OCI-LY1 (cell line): ENCODE measurements around the gene SYNGR1.

Experiments used
- EZH2 ChIP-seq: fragments of 200-600 bp; sonication (generic), shearing (Covaris generic); IDR thresholded peaks from 2 replicates; pipeline ENCODE4 v1.8.0; 2017; ENCODE audit warnings: borderline replicate concordance, mixed run types, mild to moderate bottlenecking, antibody characterized with exemption, low read length, moderate library complexity, mixed read lengths
- TF ChIP-seq, protein P1 (sequence below): fragments of 200-600 bp; sonication (generic), shearing (Covaris generic); IDR thresholded peaks from 2 replicates; pipeline ENCODE4 v1.5.1; 2017; ENCODE audit warnings: mild to moderate bottlenecking, antibody characterized with exemption, low read length, moderate library complexity, mixed read lengths

DNA sequence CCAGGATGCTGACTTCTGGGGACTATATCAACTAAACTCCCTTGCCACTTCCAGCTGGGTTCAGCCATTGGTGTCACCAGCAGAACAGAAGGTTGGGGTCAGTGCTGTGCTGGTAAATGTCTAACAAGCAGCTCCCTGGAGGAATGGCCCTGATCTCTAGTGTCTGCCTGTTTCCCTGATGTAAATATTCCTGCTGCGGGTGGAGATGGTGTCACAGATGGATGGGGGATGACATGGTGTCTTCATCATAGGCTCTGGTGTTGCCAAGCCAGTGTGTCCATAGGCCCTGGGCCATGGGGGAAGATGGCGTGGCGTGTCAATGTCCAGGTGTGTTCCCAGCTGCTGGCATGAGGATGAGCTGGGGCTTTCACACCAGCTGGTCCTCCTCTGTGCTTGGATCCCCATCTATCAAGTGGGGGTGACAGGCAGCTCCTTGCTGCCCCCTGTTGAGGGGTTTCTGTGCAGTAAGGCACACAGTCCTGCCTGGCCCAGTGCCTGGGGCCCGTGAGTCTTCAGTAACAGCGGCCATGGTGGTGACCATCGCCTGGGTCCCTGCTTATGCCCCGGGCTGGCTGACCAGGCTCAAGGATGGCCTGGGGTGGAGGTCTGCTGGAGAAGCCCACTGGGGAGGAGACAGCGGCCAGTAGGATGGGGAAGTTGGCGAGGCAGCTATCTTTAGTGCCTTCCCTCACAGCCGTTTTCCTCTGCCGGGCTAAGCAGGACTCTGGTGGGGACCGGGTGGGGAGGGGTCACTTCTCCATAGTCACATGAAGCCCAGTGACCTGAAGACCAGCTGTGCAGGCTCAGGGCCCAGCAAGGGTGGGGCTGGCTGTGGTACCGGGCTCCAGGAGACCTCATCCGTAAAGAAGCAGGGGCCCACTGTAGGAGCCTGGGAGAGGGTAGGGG lies 43.1 kb upstream of the SYNGR1 start:
- TF ChIP-seq, protein P1, sequence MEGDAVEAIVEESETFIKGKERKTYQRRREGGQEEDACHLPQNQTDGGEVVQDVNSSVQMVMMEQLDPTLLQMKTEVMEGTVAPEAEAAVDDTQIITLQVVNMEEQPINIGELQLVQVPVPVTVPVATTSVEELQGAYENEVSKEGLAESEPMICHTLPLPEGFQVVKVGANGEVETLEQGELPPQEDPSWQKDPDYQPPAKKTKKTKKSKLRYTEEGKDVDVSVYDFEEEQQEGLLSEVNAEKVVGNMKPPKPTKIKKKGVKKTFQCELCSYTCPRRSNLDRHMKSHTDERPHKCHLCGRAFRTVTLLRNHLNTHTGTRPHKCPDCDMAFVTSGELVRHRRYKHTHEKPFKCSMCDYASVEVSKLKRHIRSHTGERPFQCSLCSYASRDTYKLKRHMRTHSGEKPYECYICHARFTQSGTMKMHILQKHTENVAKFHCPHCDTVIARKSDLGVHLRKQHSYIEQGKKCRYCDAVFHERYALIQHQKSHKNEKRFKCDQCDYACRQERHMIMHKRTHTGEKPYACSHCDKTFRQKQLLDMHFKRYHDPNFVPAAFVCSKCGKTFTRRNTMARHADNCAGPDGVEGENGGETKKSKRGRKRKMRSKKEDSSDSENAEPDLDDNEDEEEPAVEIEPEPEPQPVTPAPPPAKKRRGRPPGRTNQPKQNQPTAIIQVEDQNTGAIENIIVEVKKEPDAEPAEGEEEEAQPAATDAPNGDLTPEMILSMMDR = peak; percentile 49
- no peak for TF ChIP-seq EZH2
